Measurements from ENCODE around the gene UBE2J1. TPM values are rescaled to one million over a fixed set of nuclear protein-coding genes. Genes with fewer than 3 reads are reported as not detected.

Gene UBE2J1
- total and polyA plus RNA-seq, 10 of the 15 experiments (the other 5 are each of a cell fraction or from before 2014, with no cell fraction given), result 48.7 to 131 (median 90.0) TPM

DNA sequence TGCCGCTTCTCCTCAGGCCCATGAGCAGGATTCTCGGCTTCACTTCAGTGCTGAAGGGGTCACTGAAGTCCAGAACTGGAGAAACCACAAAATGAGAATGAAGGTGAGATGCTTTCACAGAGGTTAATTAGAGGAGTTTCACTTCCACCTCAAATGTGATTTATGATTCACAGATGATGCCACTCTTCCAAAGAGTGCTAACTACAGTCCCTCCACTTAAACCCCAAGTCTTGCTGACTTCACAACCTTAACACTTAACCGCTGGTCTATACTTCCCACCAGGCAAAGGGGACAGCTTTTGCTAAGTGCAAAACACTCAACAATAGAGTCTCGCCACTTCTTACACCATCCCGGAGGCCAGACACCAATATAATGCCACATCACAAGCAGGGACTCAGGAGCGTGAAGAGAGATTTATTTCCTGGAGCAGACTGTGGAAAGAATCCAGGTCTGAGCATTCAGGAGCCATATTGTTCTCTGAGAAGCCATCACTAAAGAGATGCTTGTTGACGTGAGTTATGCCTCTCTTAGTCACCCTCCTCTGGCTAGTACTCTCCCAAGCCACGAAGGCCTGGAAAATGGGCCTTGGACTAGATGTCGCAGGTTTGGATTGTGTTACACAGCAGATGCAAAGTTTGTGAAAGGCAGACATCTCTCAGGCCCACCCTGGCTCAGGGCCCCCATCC is 35.1 kb upstream of the UBE2J1 start:
- POLR2A ChIA-PET, result interaction anchor here (1.1 to 1.5 kb wide), 2 partner anchors 15 to 31 kb away, joined by 3 to 4 read pairs; no protein-coding TSS in a partner anchor
- no peak overlapping the region for H2AFZ ChIP-seq (ENCODE audit: control insufficient read depth, low read depth, low read length)
- no peak overlapping the region for H3K9ac ChIP-seq (ENCODE audit: control insufficient read depth, insufficient read depth, low read length)
- 31% methylated on average over 9 of the region's 9 CpGs for WGBS (ENCODE audit: insufficient coverage, insufficient replicate concordance, low lambda C conversion rate, missing lambda C conversion rate)
- no peaks in the 10 kb centered on the region for H4K20me1 ChIP-seq (ENCODE audit: control insufficient read depth, insufficient read depth)
- no TSS peak for BruUV-seq (replicated peaks)
- H3K27ac ChIP-seq (ENCODE audit: control insufficient read depth, insufficient read depth), result peak overlapping the region; percentile 60
- peak; percentile 93 for ATAC-seq
- in situ Hi-C loops (cut with MboI), result no loop called here
- H3K9me3 ChIP-seq (replicated peaks; ENCODE audit: control insufficient read depth, insufficient read depth, low read length), result no peaks in the 10 kb centered on the region; the same call in 1 of the 3 replicates
- H3K4me1 ChIP-seq (ENCODE audit: control insufficient read depth, insufficient read depth, low read length), result peaks cover 21% of the 10 kb centered on the region
- peak overlapping the region; percentile 48; the same call in 1 of the 2 replicates for H3K4me3 ChIP-seq
- FAIRE-seq, result peak; percentile 97
- CTCF ChIA-PET, result interaction anchor here (0.7 to 2.5 kb wide), 4 partner anchors 11 to 974 kb away, joined by 3 to 22 read pairs (median 6); no protein-coding TSS in a partner anchor
- H3K79me2 ChIP-seq (ENCODE audit: control insufficient read depth, insufficient read depth, low read length), result peaks cover 23% of the 10 kb centered on the region
- intact Hi-C loops (cut with micrococcal nuclease; ENCODE audit: unreplicated experiment), result loop anchor here (1.0 kb wide), 1 partner anchor 12 kb away; no protein-coding TSS in a partner anchor
- H3K36me3 ChIP-seq (ENCODE audit: control insufficient read depth in 2 of 2, insufficient read depth in 2 of 2, low read length in 1 of 2), result no peaks in the 10 kb centered on the region; a peak in 1 of 4 replicates
- SMC1A ChIA-PET (ENCODE audit: uncharacterized antibody, unreplicated experiment), result interaction anchor here (0.9 to 2.4 kb wide), 8 partner anchors 9 to 289 kb away, joined by 3 to 8 read pairs (median 3); no protein-coding TSS in a partner anchor
- peak; percentile 95 for DNase-seq (ENCODE audit: low read depth, low spot score)
- RAD21 ChIA-PET (ENCODE audit: unreplicated experiment), result interaction anchor here (0.9 to 1.8 kb wide), 4 partner anchors 16 to 50 kb away, joined by 3 to 10 read pairs (median 4); no protein-coding TSS in a partner anchor
- no peaks in the 10 kb centered on the region for H3K27me3 ChIP-seq (replicated peaks in 1 of 2; ENCODE audit: control insufficient read depth in 2 of 2, insufficient read depth in 2 of 2, low read length in 1 of 2)
- H3K4me2 ChIP-seq (ENCODE audit: control insufficient read depth, insufficient read depth), result peak overlapping the region; percentile 64
- TF ChIP-seq CHD2 (IDR thresholded peaks at IDR 0.05; ENCODE audit: borderline replicate concordance, low read depth, low read length), result peak; percentile 62; the same call in 1 of the 2 replicates
- no peak for TF ChIP-seq BCLAF1 (IDR thresholded peaks at IDR 0.05)
- TF ChIP-seq MEF2A (IDR thresholded peaks at IDR 0.05; ENCODE audit: insufficient read depth, low read depth, low read length), result peak; percentile 89
- TF ChIP-seq, protein P1, sequence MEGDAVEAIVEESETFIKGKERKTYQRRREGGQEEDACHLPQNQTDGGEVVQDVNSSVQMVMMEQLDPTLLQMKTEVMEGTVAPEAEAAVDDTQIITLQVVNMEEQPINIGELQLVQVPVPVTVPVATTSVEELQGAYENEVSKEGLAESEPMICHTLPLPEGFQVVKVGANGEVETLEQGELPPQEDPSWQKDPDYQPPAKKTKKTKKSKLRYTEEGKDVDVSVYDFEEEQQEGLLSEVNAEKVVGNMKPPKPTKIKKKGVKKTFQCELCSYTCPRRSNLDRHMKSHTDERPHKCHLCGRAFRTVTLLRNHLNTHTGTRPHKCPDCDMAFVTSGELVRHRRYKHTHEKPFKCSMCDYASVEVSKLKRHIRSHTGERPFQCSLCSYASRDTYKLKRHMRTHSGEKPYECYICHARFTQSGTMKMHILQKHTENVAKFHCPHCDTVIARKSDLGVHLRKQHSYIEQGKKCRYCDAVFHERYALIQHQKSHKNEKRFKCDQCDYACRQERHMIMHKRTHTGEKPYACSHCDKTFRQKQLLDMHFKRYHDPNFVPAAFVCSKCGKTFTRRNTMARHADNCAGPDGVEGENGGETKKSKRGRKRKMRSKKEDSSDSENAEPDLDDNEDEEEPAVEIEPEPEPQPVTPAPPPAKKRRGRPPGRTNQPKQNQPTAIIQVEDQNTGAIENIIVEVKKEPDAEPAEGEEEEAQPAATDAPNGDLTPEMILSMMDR (IDR thresholded peaks at IDR 0.05 in 2 of 3, conservative IDR thresholded peaks at IDR 0.05 in 1 of 3; ENCODE audit: control insufficient read depth in 2 of 3, extremely low read depth in 1 of 3, insufficient read depth in 1 of 3, low read depth in 3 of 3, low read length in 3 of 3), result no peak
- TF ChIP-seq FOS (IDR thresholded peaks at IDR 0.05; ENCODE audit: borderline replicate concordance, extremely low read depth, insufficient read length), result no peak
- peak; percentile 96 for TF ChIP-seq NFIC (IDR thresholded peaks at IDR 0.05; ENCODE audit: low read depth, low read length)
- TF ChIP-seq MTA2 (IDR thresholded peaks at IDR 0.05; ENCODE audit: low read depth), result peak; percentile 100
- peak; percentile 85 for TF ChIP-seq CBX5 (IDR thresholded peaks at IDR 0.05; ENCODE audit: low read depth)
- TF ChIP-seq EED (IDR thresholded peaks at IDR 0.05; ENCODE audit: low read depth), result peak; percentile 95
- TF ChIP-seq TAF1 (IDR thresholded peaks at IDR 0.05; ENCODE audit: borderline replicate concordance, low read depth, low read length), result no peak
- no peak for TF ChIP-seq ZBTB33 (IDR thresholded peaks at IDR 0.05)
- no peak for TF ChIP-seq RB1 (IDR thresholded peaks at IDR 0.05; ENCODE audit: borderline replicate concordance)
- TF ChIP-seq ESRRA (IDR thresholded peaks at IDR 0.05; ENCODE audit: low read length), result no peak
- TF ChIP-seq IKZF1 (conservative IDR thresholded peaks at IDR 0.05), result peak; percentile 98
- TF ChIP-seq NR2F1 (conservative IDR thresholded peaks at IDR 0.05), result peak; percentile 100
- TF ChIP-seq RFX5 (IDR thresholded peaks at IDR 0.05; ENCODE audit: low read depth, low read length), result no peak
